GM12892 (cell line): Measurements from ENCODE around the gene METTL2B.

Experiments
- POLR2AphosphoS5 ChIP-seq: IDR thresholded peaks from 2 replicates; pipeline ENCODE4 v1.6.1; 2011; ENCODE audit warnings: low read depth, low read length, control low read depth
- TAF1 ChIP-seq: IDR thresholded peaks from 2 replicates; pipeline ENCODE4 v1.6.1; 2011; ENCODE audit warnings: low read depth, mild to moderate bottlenecking, control low read depth, low read length, borderline replicate concordance

DNA sequence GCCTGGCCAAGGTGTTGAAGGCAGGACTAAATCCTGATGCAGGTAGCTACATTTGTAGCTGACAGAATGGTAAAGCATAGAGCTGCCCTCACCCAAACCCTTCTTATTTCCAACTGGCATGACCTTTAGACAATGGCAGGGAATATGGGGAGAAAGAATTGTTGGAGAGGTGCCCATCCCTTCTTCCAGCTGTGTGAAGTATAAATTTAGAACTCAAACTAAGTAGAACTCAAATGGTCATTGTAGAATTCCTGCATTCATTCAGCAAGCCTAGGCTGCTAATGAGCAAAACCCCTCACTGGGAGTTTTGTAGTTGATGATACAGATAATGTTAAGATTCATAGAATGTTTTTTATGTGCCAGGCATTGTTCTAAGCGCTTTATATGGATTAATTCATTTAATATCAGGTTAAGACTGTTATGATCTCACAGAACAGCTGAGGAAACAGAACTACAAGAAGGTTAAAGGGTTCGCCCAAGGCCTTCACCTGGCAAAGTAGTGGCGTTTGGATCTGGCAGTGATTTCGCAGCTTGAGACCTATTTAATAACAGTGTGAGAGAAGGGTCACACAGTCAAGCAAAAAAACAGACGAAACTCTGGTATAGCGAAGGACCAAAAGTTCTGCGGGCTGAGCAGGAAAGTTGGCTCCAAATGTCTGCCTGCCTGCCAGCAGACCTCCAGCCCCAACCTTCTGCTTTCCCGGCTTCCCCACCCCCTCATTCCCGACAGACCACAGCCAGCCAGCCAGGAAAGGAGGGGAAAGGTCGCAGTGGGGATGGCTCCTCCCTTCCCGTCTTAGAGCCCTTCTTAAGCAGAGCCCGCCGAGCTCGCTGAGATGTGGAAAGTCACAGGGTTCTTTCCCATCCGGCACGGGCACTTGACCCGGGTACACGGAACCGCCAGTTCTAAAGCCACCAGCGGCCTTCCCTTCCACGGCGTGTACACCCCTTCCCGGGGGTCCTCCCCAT, 22.4 kb upstream of the METTL2B start:
- TF ChIP-seq TAF1 (no peak), POLR2AphosphoS5 (no peak)
